ENCODE measurements around the gene PRDM5.

Gene PRDM5

GRCh38 chr4:120829113-120829831, 93.3 kb downstream of the PRDM5 start:
- TF ChIP-seq YY1 (IDR thresholded peaks at IDR 0.05; ENCODE audit: low read depth) (no peak), EP300 (IDR thresholded peaks at IDR 0.05; ENCODE audit: borderline replicate concordance) (no peak), TCF12 (IDR thresholded peaks at IDR 0.05; ENCODE audit: low read depth) (no peak), MAX (IDR thresholded peaks at IDR 0.05) (no peak), CREB1 (IDR thresholded peaks at IDR 0.05; ENCODE audit: low read depth) (no peak), TEAD4 (IDR thresholded peaks at IDR 0.05) (no peak), FOXM1 (IDR thresholded peaks at IDR 0.05; ENCODE audit: borderline replicate concordance, low read depth) (no peak), RAD21 (IDR thresholded peaks at IDR 0.05; ENCODE audit: low read depth) (no peak), USF1 (IDR thresholded peaks at IDR 0.05) (no peak), NFIC (IDR thresholded peaks at IDR 0.05) (no peak), EGR1 (IDR thresholded peaks at IDR 0.05) (no peak), TAF1 (IDR thresholded peaks at IDR 0.05; ENCODE audit: low read depth) (no peak), ZBTB7A (IDR thresholded peaks at IDR 0.05; ENCODE audit: low read depth) (no peak), CEBPB (IDR thresholded peaks at IDR 0.05) (no peak)
- TF ChIP-seq, protein P1, sequence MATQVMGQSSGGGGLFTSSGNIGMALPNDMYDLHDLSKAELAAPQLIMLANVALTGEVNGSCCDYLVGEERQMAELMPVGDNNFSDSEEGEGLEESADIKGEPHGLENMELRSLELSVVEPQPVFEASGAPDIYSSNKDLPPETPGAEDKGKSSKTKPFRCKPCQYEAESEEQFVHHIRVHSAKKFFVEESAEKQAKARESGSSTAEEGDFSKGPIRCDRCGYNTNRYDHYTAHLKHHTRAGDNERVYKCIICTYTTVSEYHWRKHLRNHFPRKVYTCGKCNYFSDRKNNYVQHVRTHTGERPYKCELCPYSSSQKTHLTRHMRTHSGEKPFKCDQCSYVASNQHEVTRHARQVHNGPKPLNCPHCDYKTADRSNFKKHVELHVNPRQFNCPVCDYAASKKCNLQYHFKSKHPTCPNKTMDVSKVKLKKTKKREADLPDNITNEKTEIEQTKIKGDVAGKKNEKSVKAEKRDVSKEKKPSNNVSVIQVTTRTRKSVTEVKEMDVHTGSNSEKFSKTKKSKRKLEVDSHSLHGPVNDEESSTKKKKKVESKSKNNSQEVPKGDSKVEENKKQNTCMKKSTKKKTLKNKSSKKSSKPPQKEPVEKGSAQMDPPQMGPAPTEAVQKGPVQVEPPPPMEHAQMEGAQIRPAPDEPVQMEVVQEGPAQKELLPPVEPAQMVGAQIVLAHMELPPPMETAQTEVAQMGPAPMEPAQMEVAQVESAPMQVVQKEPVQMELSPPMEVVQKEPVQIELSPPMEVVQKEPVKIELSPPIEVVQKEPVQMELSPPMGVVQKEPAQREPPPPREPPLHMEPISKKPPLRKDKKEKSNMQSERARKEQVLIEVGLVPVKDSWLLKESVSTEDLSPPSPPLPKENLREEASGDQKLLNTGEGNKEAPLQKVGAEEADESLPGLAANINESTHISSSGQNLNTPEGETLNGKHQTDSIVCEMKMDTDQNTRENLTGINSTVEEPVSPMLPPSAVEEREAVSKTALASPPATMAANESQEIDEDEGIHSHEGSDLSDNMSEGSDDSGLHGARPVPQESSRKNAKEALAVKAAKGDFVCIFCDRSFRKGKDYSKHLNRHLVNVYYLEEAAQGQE (IDR thresholded peaks at IDR 0.05; ENCODE audit: low read depth) = no peak

DNA sequence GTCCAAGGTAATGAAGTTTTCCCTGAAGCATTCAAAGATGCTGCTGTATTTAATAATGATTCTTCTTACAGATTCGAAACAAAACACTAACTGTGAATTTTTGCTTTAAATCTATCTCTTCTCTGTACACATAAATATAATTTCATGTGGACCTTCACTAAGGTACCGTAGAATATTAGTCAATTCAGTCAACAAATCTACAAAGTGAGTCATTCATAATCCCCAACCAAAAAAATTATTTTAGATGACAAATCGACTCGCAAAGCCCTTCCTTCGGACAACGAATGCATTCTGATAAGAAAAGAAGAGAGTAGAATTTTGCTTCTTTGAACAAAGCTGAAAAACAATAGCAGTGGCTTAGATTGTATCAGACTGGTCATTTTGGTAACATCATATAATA, 95.7 kb downstream of the PRDM5 start:
- TF ChIP-seq FOXM1 (IDR thresholded peaks at IDR 0.05; ENCODE audit: borderline replicate concordance, low read depth) (no peak), YY1 (IDR thresholded peaks at IDR 0.05; ENCODE audit: low read depth) (no peak), CREB1 (IDR thresholded peaks at IDR 0.05; ENCODE audit: low read depth) (no peak), ZBTB7A (IDR thresholded peaks at IDR 0.05; ENCODE audit: low read depth) (no peak), MAX (IDR thresholded peaks at IDR 0.05) (no peak), RAD21 (IDR thresholded peaks at IDR 0.05; ENCODE audit: low read depth) (no peak), EGR1 (IDR thresholded peaks at IDR 0.05) (no peak), TEAD4 (IDR thresholded peaks at IDR 0.05) (no peak), CEBPB (IDR thresholded peaks at IDR 0.05) (no peak), EP300 (IDR thresholded peaks at IDR 0.05; ENCODE audit: borderline replicate concordance) (no peak), USF1 (IDR thresholded peaks at IDR 0.05) (no peak), TCF12 (IDR thresholded peaks at IDR 0.05; ENCODE audit: low read depth) (no peak)
- TF ChIP-seq, protein P1 (IDR thresholded peaks at IDR 0.05; ENCODE audit: low read depth) = no peak

GRCh38 chr4:120826449-120826848, 96.1 kb downstream of the PRDM5 start:
- TF ChIP-seq EGR1 (IDR thresholded peaks at IDR 0.05) = no peak
- no peak for TF ChIP-seq MAX (IDR thresholded peaks at IDR 0.05)
- TF ChIP-seq YY1 (IDR thresholded peaks at IDR 0.05; ENCODE audit: low read depth) = no peak

- TF ChIP-seq YY1 (IDR thresholded peaks at IDR 0.05; ENCODE audit: low read depth) (no peak), CREB1 (IDR thresholded peaks at IDR 0.05; ENCODE audit: low read depth) (no peak)
Observed at GRCh38 chr4:120824946-120825345, 97.6 kb downstream of the PRDM5 start.

GRCh38 chr4:120821977-120822376, 100.5 kb downstream of the PRDM5 start:
- TF ChIP-seq TCF12 (IDR thresholded peaks at IDR 0.05; ENCODE audit: low read depth) = no peak
- TF ChIP-seq RAD21 (IDR thresholded peaks at IDR 0.05; ENCODE audit: low read depth) = no peak
- no peak for TF ChIP-seq NFIC (IDR thresholded peaks at IDR 0.05)
- no peak for TF ChIP-seq ZBTB7A (IDR thresholded peaks at IDR 0.05; ENCODE audit: low read depth)
- no peak for TF ChIP-seq CREB1 (IDR thresholded peaks at IDR 0.05; ENCODE audit: low read depth)
- no peak for TF ChIP-seq MAX (IDR thresholded peaks at IDR 0.05)
- TF ChIP-seq, protein P1 (IDR thresholded peaks at IDR 0.05; ENCODE audit: low read depth) = no peak
- no peak for TF ChIP-seq EGR1 (IDR thresholded peaks at IDR 0.05)
